HG03025 (cell line): Measurements from ENCODE around the gene PLPP2.
"Not testable (repeated sequence)": the region's sequence is repeated elsewhere in the genome, so short reads cannot be mapped to it uniquely, and the experiment has no call there.

Experiments
- ATAC-seq: cut with Tn5 transposase; IDR thresholded peaks from one replicate; pipeline ENCODE4 v1.9.1; 2021; ENCODE audit warnings: mild to moderate bottlenecking, moderate library complexity; ENCODE audit not compliant: unreplicated experiment, low FRiP score

The PLPP2 gene

DNA sequence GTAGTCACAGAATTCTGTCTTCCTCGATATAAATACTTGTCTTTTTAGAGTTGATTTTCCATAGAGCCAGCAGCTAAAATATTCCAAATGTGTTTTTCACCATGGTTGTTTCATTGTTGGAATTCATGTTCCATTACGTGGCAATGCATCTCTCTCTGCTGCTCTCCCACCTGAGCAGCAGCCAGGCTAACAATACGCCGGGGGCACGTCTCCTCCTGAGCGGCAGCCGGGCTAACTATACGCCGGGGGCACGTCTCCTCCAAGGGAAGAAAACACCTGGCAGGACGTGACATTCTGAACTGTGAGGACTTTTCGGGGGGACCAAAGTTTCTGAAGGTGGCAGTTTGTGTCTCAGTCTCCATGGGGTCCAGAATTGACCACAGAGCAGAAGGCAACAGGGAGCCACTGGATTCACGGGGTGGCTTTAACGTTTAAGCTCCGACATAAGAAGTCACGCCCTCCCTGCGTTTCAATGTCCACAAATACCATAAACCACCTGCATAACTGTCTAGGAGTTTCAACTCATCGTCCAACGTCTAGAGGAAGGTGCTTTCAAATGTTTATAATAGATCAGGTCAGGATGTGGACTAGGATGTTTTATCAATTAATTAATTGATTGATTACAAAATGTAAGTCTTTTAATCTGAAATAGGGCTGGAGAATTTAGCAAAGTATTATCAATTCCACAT is 15.1 kb downstream of the PLPP2 start:
- no peak for ATAC-seq

DNA sequence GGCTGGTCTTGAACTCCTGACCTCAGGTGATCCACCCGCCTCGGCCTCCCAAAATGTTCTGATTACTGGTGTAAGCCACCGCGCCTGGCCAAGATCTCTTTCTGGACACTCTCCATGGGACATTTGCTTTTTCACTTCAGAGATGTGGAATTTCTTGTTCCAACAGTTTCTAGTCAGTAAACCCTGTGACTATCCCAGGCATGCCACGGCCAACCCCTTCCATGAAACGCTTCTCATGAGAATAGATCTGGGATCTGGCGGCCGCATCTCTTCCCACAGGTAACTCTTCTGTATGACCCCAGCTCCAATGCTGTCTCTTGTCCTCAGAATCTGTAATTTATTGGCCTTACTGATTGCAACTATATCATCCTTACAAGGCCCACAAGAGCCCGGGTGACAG is 16.2 kb downstream of the PLPP2 start:
- ATAC-seq: no peak

DNA sequence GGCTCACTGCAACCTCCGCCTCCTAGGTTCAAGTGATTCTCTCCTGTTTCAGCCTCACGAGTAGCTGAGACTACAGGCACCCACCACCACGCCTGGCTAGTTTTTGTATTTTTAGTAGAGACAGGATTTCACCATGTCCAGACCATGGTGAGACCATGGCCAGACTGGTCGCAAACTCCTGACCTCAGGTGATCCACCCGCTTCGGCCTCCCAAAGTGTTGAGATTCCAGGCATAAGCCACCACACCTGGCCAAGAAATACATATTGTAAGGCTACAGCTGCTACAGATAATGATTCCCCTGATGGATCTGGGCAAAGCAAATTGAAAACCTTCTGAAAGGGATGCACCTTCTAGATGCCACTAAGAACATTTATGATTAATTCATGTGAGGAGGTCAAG is 17.8 kb downstream of the PLPP2 start:
- ATAC-seq: no peak

DNA sequence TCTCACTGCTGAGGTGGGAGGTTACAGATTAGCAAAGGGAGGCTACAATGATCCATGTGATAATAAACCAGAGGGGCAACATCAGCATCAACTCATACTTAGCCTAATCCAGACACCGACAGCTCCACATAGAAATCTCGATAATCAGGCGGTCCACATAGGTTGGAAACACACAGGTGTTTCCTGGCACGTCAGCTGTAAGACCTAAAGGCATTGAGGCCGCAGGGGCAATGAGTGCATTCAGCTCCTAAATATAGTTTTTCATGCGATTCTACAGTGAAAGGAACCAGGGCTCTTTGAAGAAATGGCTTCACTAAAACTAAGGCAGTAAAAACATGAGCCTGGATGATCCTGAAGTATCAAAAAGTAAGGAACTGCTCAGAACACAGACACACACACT is 19.3 kb downstream of the PLPP2 start:
- ATAC-seq: no peak

DNA sequence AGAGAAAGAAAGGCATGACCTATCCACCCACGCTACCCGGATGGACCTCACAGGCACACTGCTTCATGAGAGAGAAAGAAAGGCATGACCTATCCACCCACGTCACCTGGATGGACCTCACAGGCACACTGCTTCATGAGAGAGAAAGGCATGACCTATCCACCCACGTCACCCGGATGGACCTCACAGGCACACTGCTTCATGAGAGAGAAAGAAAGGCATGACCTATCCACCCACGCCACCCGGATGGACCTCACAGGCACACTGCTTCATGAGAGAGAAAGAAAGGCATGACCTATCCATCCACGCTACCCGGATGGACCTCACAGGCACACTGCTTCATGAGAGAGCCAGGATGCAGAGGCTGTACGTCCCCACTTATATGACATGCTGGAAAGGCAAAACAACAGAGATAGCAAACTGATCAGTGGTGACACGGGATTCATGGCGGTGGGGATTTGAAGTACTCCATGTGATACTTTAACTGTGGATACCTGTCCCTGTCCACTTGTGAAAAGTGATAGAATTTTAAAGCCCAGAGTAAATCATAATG is 20.4 kb downstream of the PLPP2 start:
- ATAC-seq: not testable (repeated sequence)

DNA sequence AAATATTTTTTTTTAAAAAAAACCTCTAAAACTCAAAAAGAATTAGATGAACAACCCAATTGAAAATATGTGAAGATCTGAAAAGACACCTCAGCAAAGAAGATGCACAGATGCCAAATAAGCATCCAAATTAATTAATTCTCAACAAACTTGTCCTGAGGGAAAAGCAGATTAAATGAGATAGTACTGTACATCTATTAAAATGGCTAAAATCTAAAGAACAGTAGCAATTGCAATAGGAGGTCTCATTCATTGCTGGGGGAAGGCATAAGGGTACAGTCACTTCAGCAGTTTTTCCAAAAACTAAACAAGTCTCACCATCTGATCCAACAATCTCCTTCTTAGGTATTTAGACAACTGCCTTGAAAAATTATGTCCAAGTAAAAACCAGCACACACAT is 22.0 kb downstream of the PLPP2 start:
- ATAC-seq: no peak

DNA sequence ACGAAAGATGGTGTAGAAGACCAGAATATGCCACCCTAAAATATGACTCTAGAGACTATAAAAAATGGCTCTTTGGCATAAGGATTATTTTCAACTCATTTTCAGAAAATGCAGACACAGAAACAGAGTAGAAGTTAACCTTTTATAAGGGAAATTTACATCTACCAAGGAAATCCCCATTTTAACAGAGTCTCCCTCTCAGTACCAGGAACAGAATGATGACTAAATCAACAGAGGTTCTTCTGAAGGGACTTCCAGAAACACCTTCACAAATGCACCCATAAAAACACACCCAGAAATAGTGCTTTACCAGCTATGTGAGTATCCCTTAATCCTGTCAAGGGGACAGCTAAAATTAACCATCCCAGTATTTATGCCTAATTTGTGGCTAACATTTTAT is 29.1 kb downstream of the PLPP2 start:
- ATAC-seq: no peak

DNA sequence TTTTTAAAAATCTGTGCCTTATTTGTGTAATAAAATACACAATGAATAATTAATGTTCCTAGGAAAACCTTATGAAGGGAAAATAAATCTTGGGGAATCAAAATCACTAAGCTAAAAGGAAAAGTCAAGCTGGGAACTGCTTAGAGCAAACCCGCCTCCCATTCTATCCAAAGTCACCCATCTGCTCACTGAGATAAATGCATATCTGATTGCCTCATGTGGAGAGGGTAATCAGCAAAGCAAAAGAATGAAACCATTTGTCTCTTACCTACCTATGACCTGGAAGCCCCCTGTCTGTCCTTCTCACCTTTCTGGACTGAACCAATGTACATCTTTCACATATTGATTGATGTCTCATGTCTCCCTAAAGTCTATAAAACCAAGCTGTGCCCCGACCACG is 34.4 kb downstream of the PLPP2 start:
- not testable (repeated sequence) for ATAC-seq

DNA sequence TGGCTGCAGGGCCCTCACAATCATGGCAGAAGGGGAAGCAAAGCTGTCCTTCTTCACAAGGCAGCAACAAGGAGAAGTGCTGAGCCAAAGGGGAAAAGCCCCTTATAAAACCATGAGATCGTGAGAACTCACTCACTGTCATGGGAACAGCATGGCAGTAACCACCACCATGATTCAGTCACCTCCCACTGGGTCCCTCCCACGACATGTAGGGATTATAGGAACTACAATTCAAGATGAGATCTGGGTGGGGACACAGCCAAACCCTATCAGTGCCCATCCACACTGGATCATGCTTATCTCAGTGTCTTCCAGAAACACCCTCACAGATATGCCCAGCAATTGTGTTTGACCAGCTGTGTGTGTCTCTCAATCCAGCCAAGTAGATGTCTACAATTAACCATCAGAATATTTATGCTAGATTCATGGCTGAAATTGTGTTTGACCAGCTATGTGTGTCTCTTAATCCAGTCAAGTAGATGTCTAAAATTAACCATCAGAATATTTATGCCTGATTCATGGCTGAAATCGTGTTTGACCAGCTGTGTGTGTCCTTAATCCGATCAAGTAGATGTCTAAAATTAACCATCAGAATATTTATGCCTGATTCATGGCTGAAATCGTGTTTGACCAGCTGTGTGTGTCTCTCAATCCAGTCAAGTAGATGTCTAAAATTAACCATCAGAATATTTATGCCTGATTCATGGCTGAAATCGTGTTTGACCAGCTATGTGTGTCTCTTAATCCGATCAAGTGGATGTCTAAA is 38.6 kb downstream of the PLPP2 start:
- not testable (repeated sequence) for ATAC-seq

DNA sequence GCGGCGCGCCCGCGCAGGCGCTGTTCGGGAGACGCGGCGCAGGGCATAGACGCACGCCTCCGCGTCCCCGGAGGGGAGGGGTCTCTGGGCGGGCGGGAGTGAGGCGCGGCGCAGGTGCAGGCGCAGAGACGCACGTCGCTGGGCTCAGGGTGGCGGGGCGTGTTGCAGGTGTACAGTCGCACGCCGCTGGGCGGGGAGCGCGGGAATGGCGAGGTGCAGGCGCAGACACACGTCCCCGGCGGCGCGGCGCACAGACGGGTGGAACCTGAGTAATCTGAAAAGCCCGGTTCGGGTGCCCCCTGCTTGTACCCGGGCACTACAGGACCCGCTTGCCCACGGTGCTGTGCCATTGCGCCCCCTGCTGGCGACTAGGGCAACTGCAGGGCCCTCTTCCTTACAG is 44.7 kb downstream of the PLPP2 start:
- no peak for ATAC-seq

DNA sequence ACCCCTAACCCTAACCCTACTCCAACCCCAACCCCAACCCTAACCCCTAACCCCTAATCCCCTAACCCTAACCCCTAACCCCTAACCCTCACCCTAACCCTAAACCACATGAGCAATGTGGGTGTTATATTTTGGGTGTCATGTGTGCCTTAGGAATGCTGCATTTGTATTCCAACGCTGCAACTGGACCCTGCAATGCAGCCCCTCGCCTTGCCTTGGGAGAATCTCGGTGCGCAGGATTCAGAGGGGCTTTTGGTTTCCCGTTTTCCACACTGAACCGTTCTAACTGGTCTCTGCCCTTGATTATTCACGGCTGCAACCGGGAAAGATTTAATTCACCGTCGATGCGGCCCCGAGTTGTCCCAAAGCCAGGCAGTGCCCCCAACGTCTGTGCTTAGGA is 45.3 kb downstream of the PLPP2 start:
- not testable (repeated sequence) for ATAC-seq

DNA sequence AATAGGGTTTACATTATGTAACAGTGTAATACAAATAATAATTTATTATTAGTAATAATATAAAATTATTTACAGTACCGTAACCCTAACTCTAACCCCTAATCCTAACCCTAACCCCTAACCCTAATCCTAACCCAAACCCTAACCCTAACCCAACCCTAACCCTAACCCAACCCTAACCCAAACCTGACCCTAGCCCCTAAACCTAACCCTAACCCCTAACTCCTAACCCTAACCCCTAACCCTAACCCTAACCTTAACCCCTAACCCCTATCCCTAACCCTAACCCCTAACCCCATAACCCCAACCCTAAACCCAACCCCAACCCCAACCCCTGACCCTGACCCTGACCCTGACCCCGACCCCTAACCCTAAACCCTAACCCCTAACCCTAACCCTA is 45.7 kb downstream of the PLPP2 start:
- ATAC-seq: no peak
